GM12878 (cell line): Measurements from ENCODE around the gene GMDS. TPM values are rescaled to one million over a fixed set of nuclear protein-coding genes. Genes with fewer than 3 reads are reported as not detected.

Experiments
- MEF2B ChIP-seq: fragments of 450-650 bp; IDR thresholded peaks from 2 replicates; pipeline ENCODE4 v1.6.1; 2018; ENCODE audit warnings: mild to moderate bottlenecking, moderate library complexity; ENCODE audit not compliant: partially characterized antibody, poor library complexity, severe bottlenecking
- MTA2 ChIP-seq: fragments of 450-650 bp; IDR thresholded peaks from 2 replicates; pipeline ENCODE4 v1.6.1; 2016; ENCODE audit warnings: low read depth, mild to moderate bottlenecking, moderate library complexity
- NFYB ChIP-seq: IDR thresholded peaks from 2 replicates; pipeline ENCODE4 v1.6.1; 2011; ENCODE audit warnings: low read depth, mild to moderate bottlenecking, low read length, improper control_type of control experiment, moderate library complexity; ENCODE audit not compliant: insufficient read depth
- POLR2AphosphoS2 ChIP-seq: IDR thresholded peaks from 2 replicates; pipeline ENCODE4 v1.6.1; 2011; ENCODE audit warnings: low read depth, mild to moderate bottlenecking, low read length, improper control_type of control experiment, moderate library complexity
- SUZ12 ChIP-seq: fragments of 200-600 bp; sonication (generic); IDR thresholded peaks from one replicate; pipeline ENCODE4 v1.6.1; 2018; ENCODE audit warnings: antibody characterized with exemption, mild to moderate bottlenecking; ENCODE audit not compliant: unreplicated experiment
- YY1 ChIP-seq: IDR thresholded peaks from 2 replicates; pipeline ENCODE4 v1.6.1; 2011; ENCODE audit warnings: low read depth, mild to moderate bottlenecking, low read length
- polyA plus RNA-seq, 11 experiments: library from polyadenylated mRNA; depleted of rRNA in 4 of 11; unstranded in 6 of 11; stranded (reverse) in 5 of 11; fragments of >200 nt; fragmentation: Nextera tagmentation in 4 of 11; fragmentation: Illumina TruSeq in 1 of 11; extraction: Ambion mirVana in 4 of 11; extraction: Trizol in 1 of 11; gene quantifications; 1 replicate in 1 of 11; 2 replicates in 10 of 11; pipeline versions ENCODE4 v1.2.1 to v1.2.3, GENCODE V29; 2011 to 2016; ENCODE audit warnings: inconsistent platforms in 2 of 11, missing spikeins in 2 of 11, low read depth in 1 of 11
- total RNA-seq, 4 experiments: library from RNA; depleted of rRNA in 3 of 4; stranded (reverse); fragments of >200 nt in 3 of 4; fragmentation: Illumina TruSeq in 1 of 4; extraction: Trizol in 1 of 4; gene quantifications; 2 replicates each; pipeline versions ENCODE4 v1.2.1 to v1.2.3, GENCODE V29; 2013 to 2021
- TF ChIP-seq, protein P1 (sequence below): fragments of 450-650 bp; IDR thresholded peaks from 2 replicates; pipeline ENCODE4 v1.6.1; 2016; ENCODE audit warnings: mild to moderate bottlenecking
- TF ChIP-seq, protein P2 (sequence below): fragments of 450-650 bp; IDR thresholded peaks from 2 replicates; pipeline ENCODE4 v1.6.1; 2017; ENCODE audit warnings: borderline replicate concordance
- TF ChIP-seq, protein P3 (sequence below): IDR thresholded peaks from 2 replicates; pipeline ENCODE4 v1.6.1; 2011; ENCODE audit warnings: low read depth, low read length, improper control_type of control experiment, borderline replicate concordance

The GMDS gene
- total and polyA plus RNA-seq, 10 of the 15 experiments (the other 5 are each of a cell fraction or from before 2014, with no cell fraction given), result 0.61 to 53.8 (median 29.3) TPM

DNA sequence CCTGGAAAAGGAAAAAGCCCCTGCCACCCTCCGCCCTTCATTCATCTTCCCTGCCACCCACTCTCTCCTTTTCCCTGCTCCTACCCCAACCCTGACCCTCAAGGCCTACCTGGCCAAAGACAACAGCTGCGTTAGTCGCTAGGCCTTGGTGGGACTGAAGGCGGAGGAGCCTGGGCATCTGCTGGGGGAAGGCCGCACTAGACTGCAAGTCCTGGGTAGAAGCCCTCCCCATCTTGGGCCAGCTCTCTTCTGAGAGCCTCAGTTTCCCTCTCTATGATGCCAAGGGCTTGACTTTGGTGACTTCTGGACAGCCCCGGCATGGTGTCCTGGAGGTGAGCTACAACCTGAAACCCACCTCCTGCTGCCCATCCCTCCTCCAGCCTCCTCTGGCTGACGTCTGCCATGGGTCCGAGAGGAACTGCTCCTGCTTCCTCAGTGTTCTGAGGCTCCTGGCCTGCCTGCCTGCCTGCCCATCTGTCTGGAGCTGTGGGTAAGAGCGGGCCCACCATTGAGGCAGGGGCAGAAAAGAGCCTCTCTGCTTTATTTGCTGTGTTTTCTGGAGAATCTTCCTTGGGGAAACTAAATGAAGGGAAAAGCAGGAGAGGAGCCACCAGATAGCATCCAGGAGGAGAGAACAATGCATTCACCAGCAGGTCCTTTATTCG lies 643.2 kb downstream of the GMDS start (continued):
- TF ChIP-seq MTA2 (no peak), POLR2AphosphoS2 (no peak), SUZ12 (no peak), YY1 (no peak), MEF2B (no peak), NFYB (no peak)
- TF ChIP-seq, protein P1, sequence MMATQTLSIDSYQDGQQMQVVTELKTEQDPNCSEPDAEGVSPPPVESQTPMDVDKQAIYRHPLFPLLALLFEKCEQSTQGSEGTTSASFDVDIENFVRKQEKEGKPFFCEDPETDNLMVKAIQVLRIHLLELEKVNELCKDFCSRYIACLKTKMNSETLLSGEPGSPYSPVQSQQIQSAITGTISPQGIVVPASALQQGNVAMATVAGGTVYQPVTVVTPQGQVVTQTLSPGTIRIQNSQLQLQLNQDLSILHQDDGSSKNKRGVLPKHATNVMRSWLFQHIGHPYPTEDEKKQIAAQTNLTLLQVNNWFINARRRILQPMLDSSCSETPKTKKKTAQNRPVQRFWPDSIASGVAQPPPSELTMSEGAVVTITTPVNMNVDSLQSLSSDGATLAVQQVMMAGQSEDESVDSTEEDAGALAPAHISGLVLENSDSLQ, result no peak
- TF ChIP-seq, protein P2, sequence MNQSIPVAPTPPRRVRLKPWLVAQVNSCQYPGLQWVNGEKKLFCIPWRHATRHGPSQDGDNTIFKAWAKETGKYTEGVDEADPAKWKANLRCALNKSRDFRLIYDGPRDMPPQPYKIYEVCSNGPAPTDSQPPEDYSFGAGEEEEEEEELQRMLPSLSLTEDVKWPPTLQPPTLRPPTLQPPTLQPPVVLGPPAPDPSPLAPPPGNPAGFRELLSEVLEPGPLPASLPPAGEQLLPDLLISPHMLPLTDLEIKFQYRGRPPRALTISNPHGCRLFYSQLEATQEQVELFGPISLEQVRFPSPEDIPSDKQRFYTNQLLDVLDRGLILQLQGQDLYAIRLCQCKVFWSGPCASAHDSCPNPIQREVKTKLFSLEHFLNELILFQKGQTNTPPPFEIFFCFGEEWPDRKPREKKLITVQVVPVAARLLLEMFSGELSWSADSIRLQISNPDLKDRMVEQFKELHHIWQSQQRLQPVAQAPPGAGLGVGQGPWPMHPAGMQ, result no peak
- TF ChIP-seq, protein P3, sequence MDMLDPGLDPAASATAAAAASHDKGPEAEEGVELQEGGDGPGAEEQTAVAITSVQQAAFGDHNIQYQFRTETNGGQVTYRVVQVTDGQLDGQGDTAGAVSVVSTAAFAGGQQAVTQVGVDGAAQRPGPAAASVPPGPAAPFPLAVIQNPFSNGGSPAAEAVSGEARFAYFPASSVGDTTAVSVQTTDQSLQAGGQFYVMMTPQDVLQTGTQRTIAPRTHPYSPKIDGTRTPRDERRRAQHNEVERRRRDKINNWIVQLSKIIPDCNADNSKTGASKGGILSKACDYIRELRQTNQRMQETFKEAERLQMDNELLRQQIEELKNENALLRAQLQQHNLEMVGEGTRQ, result no peak
